Liver (tissue), 9 donors: ENCODE data around the gene PSMA1. TPM values are rescaled to one million over a fixed set of nuclear protein-coding genes. Genes with fewer than 3 reads are reported as not detected.
A peak's percentile ranks its signal among the peaks of the same experiment; 100 is the strongest.

Experiments
- DNase-seq: peaks from one replicate; pipeline ENCODE4 v3.0.0-alpha.2; 2017; ENCODE audit warnings: low spot score
- H3K27ac ChIP-seq, 2 donors: one replicate each; pipeline ENCODE4 v1.7.0; 2013; ENCODE audit warnings: inconsistent platforms in 2 of 2, low read length in 2 of 2, control low read depth in 1 of 2, low read depth in 1 of 2, mild to moderate bottlenecking in 1 of 2
- H3K27me3 ChIP-seq, 4 donors: one replicate each; pipeline versions ENCODE4 v1.6.1 to v1.7.0; 2013; ENCODE audit warnings: low read length in 3 of 4, inconsistent platforms in 1 of 4, mild to moderate bottlenecking in 1 of 4, moderate library complexity in 1 of 4; ENCODE audit not compliant: control insufficient read depth in 4 of 4, insufficient read depth in 4 of 4
- H3K36me3 ChIP-seq, 4 donors: one replicate each; pipeline versions ENCODE4 v1.6.1 to v1.7.0; 2013; ENCODE audit warnings: low read length in 3 of 4, mild to moderate bottlenecking in 3 of 4, low read depth in 1 of 4, moderate library complexity in 1 of 4; ENCODE audit not compliant: control insufficient read depth in 4 of 4, insufficient read depth in 3 of 4
- H3K4me1 ChIP-seq, 4 donors: one replicate each; pipeline versions ENCODE4 v1.6.1 to v1.7.0; 2013; ENCODE audit warnings: low read length in 3 of 4, mild to moderate bottlenecking in 3 of 4, moderate library complexity in 1 of 4; ENCODE audit not compliant: control insufficient read depth in 4 of 4, insufficient read depth in 4 of 4
- H3K4me3 ChIP-seq, 3 donors: one replicate each; pipeline versions ENCODE4 v1.6.1 to v1.7.0; 2013; ENCODE audit warnings: low read length in 3 of 3, control low read depth in 1 of 3, low read depth in 1 of 3, mild to moderate bottlenecking in 1 of 3
- H3K9ac ChIP-seq, 2 donors: one replicate each; pipeline ENCODE4 v1.7.0; 2013; ENCODE audit warnings: low read length in 2 of 2, mild to moderate bottlenecking in 2 of 2, moderate library complexity in 2 of 2, control low read depth in 1 of 2, low read depth in 1 of 2
- H3K9me3 ChIP-seq, 4 donors: one replicate each; pipeline versions ENCODE4 v1.6.1 to v1.7.0; 2013; ENCODE audit warnings: low read length in 3 of 4; ENCODE audit not compliant: control insufficient read depth in 4 of 4
- EGR1 ChIP-seq, 2 donors: IDR thresholded peaks; 2 replicates each; pipeline ENCODE4 v1.6.1; 2016 to 2018; ENCODE audit warnings: antibody characterized with exemption in 2 of 2, low read depth in 2 of 2
- FOXA2 ChIP-seq: IDR thresholded peaks from 2 replicates; pipeline ENCODE4 v1.6.1; 2016; ENCODE audit warnings: antibody characterized with exemption
- GABPA ChIP-seq, 2 donors: IDR thresholded peaks in 1 of 2; conservative IDR thresholded peaks in 1 of 2; 2 replicates each; pipeline ENCODE4 v1.6.1; 2016; ENCODE audit warnings: antibody characterized with exemption in 2 of 2, mild to moderate bottlenecking in 1 of 2, moderate library complexity in 1 of 2
- HNF4A ChIP-seq, 2 donors: conservative IDR thresholded peaks; 2 replicates each; pipeline ENCODE4 v1.6.1; 2016; ENCODE audit warnings: antibody characterized with exemption in 2 of 2, mild to moderate bottlenecking in 2 of 2
- HNF4G ChIP-seq: IDR thresholded peaks from 2 replicates; pipeline ENCODE4 v1.6.1; 2016; ENCODE audit warnings: antibody characterized with exemption
- JUND ChIP-seq, 2 donors: IDR thresholded peaks; 2 replicates each; pipeline ENCODE4 v1.6.1; 2016; ENCODE audit warnings: antibody characterized with exemption in 2 of 2
- RAD21 ChIP-seq, 2 donors: IDR thresholded peaks; 2 replicates each; pipeline ENCODE4 v1.6.1; 2016; ENCODE audit warnings: antibody characterized with exemption in 2 of 2, mild to moderate bottlenecking in 2 of 2
- RXRA ChIP-seq, 2 donors: IDR thresholded peaks; 2 replicates each; pipeline ENCODE4 v1.6.1; 2017 to 2018; ENCODE audit warnings: antibody characterized with exemption in 2 of 2, mild to moderate bottlenecking in 1 of 2
- SP1 ChIP-seq: IDR thresholded peaks from 2 replicates; pipeline ENCODE4 v1.6.1; 2018; ENCODE audit warnings: antibody characterized with exemption, mild to moderate bottlenecking
- TAF1 ChIP-seq: conservative IDR thresholded peaks from 2 replicates; pipeline ENCODE4 v1.6.1; 2016; ENCODE audit warnings: antibody characterized with exemption, mild to moderate bottlenecking
- YY1 ChIP-seq: IDR thresholded peaks from 2 replicates; pipeline ENCODE4 v1.6.1; 2016; ENCODE audit warnings: antibody characterized with exemption, mild to moderate bottlenecking
- WGBS: extraction: QIAGEN DNeasy Blood & Tissue Kit; methylation state at CpG from one replicate; pipeline ENCODE4 v1.1.7; 2013; 5-methylcytosine and 5-hydroxymethylcytosine counted together
- polyA plus RNA-seq, 2 donors: library from polyadenylated mRNA; stranded (reverse) in 1 of 2; unstranded in 1 of 2; fragments of 200-250 nt in 1 of 2; fragments of >200 nt in 1 of 2; fragmentation: Nextera tagmentation in 1 of 2; extraction: Ambion mirVana in 1 of 2; gene quantifications; one replicate each; pipeline versions ENCODE4 v1.2.1 to v1.2.3, GENCODE V29; 2013 to 2015
- total RNA-seq, 2 donors: library from RNA; depleted of rRNA; stranded (reverse); fragments of >200 nt; gene quantifications; one replicate each; pipeline ENCODE4 v1.2.3, GENCODE V29; 2014
- TF ChIP-seq, protein P1 (sequence below): IDR thresholded peaks from 2 replicates; pipeline ENCODE4 v1.6.1; 2016; ENCODE audit warnings: antibody characterized with exemption
- TF ChIP-seq, protein P2 (sequence below): IDR thresholded peaks from 2 replicates; pipeline ENCODE4 v1.6.1; 2016; ENCODE audit warnings: antibody characterized with exemption
- TF ChIP-seq, protein P3 (sequence below): fragments of 150-350 bp; IDR thresholded peaks from 2 replicates; pipeline ENCODE4 v1.5.1; 2017; ENCODE audit warnings: improper control_type of control experiment, low read depth, low read length; ENCODE audit not compliant: missing input control
- TF ChIP-seq, protein P4 (sequence below): IDR thresholded peaks from 2 replicates; pipeline ENCODE4 v1.6.1; 2016; ENCODE audit warnings: antibody characterized with exemption, mild to moderate bottlenecking
- TF ChIP-seq, protein P5 (sequence below): IDR thresholded peaks from 2 replicates; pipeline ENCODE4 v1.6.1; 2016; ENCODE audit warnings: antibody characterized with exemption
- donor health status: healthy.
- donor health status: healthy.
- donor health status: healthy.
- donor health status: healthy.
- donor health status: healthy.

The PSMA1 gene
- total and polyA plus RNA-seq, 4 donors, result 76.5 to 191 (median 84.7) TPM

DNA sequence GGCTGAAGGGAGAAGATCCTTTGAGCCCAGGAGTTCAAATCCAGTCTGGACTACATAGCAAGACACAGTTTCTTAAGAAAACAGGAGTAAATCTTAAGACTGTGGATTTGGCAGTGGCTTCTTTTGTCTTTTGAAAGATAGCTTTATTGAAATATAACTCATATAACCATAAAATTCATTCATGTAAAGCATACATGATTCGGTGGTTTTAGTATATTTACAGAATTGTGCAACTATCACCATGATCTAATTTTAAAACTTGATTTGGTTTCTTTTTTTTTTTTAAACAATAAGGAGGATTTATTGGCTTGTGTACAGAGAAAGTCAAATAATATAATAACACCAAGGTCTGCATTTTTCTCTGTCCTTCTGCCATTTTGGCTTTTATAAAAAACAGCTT, 23.1 kb upstream of the PSMA1 start:
- DNase-seq, result no peak
- TF ChIP-seq, protein P1, sequence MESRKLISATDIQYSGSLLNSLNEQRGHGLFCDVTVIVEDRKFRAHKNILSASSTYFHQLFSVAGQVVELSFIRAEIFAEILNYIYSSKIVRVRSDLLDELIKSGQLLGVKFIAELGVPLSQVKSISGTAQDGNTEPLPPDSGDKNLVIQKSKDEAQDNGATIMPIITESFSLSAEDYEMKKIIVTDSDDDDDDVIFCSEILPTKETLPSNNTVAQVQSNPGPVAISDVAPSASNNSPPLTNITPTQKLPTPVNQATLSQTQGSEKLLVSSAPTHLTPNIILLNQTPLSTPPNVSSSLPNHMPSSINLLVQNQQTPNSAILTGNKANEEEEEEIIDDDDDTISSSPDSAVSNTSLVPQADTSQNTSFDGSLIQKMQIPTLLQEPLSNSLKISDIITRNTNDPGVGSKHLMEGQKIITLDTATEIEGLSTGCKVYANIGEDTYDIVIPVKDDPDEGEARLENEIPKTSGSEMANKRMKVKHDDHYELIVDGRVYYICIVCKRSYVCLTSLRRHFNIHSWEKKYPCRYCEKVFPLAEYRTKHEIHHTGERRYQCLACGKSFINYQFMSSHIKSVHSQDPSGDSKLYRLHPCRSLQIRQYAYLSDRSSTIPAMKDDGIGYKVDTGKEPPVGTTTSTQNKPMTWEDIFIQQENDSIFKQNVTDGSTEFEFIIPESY, result no peak
- TF ChIP-seq, protein P2, sequence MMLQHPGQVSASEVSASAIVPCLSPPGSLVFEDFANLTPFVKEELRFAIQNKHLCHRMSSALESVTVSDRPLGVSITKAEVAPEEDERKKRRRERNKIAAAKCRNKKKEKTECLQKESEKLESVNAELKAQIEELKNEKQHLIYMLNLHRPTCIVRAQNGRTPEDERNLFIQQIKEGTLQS, result no peak
- TF ChIP-seq FOXA2 (no peak), HNF4G (no peak), RAD21 (IDR thresholded peaks at IDR 0.05) (no peak)

DNA sequence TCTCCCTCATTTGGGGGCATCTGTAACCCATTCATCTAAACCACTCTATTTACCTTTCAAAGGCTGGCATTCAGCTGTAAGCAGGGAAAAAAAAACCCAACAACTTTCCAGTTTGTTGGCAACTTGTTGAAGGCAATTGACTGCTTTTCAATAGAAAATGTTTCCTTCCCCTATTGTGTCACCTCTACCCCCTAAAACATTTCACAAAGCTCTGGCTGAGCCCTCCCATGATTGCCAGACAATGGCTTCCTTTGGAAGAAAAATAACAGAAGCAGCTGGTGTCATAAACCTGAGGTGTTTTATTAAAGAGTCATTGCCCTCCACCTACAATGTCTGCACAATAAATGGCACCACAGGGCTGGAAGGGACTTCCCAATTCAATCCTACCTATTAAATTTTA, 22.1 kb upstream of the PSMA1 start:
- TF ChIP-seq TAF1 (no peak), YY1 (peak; percentile 9), GABPA (IDR thresholded peaks at IDR 0.05 in 1 of 2, conservative IDR thresholded peaks at IDR 0.05 in 1 of 2) (no peak)
- DNase-seq, result no peak
- Histone ChIP-seq H3K9ac (no peak overlapping the region), H3K9me3 (no peaks in the 10 kb centered on the region), H3K4me1 (peaks cover 7 to 46% (median 27%) of the 10 kb centered on the region in 4 donors), H3K36me3 (no peaks in the 10 kb centered on the region), H3K27ac (peak overlapping the region in 1 of 2 donors; percentile 55), H3K27me3 (no peaks in the 10 kb centered on the region), H3K4me3 (no peak overlapping the region)

More for the DNA sequence above, 23.1 kb upstream of the PSMA1 start:
- no peaks in the 10 kb centered on the region for H3K9me3 ChIP-seq
- peaks cover 8 to 50% (median 30%) of the 10 kb centered on the region in 4 donors for H3K4me1 ChIP-seq
- H3K27ac ChIP-seq, result peak overlapping the region; percentile 55
- H3K4me3 ChIP-seq, result no peak overlapping the region
- no peaks in the 10 kb centered on the region for H3K36me3 ChIP-seq
- no peak overlapping the region for H3K9ac ChIP-seq
- 26% methylated on average over 1 of the region's 1 CpG for WGBS
- H3K27me3 ChIP-seq, result no peaks in the 10 kb centered on the region

DNA sequence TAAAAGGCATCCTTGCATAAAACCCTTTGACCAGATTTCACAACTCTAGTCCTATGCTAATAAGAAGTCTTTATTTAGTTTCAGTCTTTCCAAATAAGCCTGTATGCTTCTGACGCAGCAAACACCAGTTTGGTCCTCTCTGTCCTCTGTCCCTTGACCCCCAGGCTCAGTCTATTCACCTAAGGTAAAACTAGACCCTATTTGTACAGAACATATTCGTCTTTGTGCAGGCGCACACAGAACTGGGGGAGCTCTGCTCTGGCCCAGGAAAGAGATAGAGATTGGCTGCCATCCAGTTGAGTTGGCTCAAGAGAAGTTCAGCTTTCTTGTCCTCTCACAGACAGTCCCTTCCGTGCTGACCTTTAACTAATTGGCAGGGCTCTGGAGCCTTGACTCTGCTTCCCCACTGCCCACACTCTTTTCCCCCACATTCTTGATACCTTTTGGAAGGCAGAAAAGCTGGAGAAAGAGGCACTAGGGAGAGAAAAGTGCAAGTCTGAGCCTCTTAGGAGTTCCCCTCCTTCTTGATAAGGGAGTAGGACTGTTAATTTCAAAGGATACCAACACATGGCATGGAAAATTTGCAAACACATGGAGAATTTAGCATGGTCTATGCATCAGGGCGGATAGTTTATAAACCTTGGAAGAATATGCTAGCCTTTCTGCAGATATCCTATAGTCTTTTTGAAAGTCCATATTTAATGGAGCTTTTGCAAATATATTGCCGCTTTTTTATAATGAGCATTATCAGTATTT, 21.2 kb upstream of the PSMA1 start:
- Histone ChIP-seq H3K9ac (peak overlapping the region; percentile 42 to 83), H3K9me3 (no peaks in the 10 kb centered on the region), H3K4me3 (no peak overlapping the region), H3K27me3 (no peaks in the 10 kb centered on the region), H3K4me1 (peaks cover 7 to 45% (median 27%) of the 10 kb centered on the region in 4 donors), H3K36me3 (no peaks in the 10 kb centered on the region), H3K27ac (peak overlapping the region; percentile 85 to 88)
- DNase-seq, result peak; percentile 44
- WGBS, result 40% methylated on average over 6 of the region's 6 CpGs
- TF ChIP-seq, protein P3, sequence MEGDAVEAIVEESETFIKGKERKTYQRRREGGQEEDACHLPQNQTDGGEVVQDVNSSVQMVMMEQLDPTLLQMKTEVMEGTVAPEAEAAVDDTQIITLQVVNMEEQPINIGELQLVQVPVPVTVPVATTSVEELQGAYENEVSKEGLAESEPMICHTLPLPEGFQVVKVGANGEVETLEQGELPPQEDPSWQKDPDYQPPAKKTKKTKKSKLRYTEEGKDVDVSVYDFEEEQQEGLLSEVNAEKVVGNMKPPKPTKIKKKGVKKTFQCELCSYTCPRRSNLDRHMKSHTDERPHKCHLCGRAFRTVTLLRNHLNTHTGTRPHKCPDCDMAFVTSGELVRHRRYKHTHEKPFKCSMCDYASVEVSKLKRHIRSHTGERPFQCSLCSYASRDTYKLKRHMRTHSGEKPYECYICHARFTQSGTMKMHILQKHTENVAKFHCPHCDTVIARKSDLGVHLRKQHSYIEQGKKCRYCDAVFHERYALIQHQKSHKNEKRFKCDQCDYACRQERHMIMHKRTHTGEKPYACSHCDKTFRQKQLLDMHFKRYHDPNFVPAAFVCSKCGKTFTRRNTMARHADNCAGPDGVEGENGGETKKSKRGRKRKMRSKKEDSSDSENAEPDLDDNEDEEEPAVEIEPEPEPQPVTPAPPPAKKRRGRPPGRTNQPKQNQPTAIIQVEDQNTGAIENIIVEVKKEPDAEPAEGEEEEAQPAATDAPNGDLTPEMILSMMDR, result no peak
- TF ChIP-seq GABPA (IDR thresholded peaks at IDR 0.05 in 1 of 2, conservative IDR thresholded peaks at IDR 0.05 in 1 of 2) (peak in 1 of 2 donors; percentile 44), EGR1 (IDR thresholded peaks at IDR 0.05; ENCODE audit: low read depth in 2 of 2) (peak in 1 of 2 donors; percentile 51), TAF1 (peak; percentile 80), JUND (IDR thresholded peaks at IDR 0.05) (peak; percentile 75 to 79), SP1 (peak; percentile 98), FOXA2 (peak; percentile 72), YY1 (peak; percentile 77), RAD21 (IDR thresholded peaks at IDR 0.05) (peak; percentile 71 to 78), HNF4A (conservative IDR thresholded peaks at IDR 0.05) (peak; percentile 90 to 93), RXRA (IDR thresholded peaks at IDR 0.05) (peak; percentile 99)
- TF ChIP-seq, protein P2, result peak; percentile 68
- TF ChIP-seq, protein P4, sequence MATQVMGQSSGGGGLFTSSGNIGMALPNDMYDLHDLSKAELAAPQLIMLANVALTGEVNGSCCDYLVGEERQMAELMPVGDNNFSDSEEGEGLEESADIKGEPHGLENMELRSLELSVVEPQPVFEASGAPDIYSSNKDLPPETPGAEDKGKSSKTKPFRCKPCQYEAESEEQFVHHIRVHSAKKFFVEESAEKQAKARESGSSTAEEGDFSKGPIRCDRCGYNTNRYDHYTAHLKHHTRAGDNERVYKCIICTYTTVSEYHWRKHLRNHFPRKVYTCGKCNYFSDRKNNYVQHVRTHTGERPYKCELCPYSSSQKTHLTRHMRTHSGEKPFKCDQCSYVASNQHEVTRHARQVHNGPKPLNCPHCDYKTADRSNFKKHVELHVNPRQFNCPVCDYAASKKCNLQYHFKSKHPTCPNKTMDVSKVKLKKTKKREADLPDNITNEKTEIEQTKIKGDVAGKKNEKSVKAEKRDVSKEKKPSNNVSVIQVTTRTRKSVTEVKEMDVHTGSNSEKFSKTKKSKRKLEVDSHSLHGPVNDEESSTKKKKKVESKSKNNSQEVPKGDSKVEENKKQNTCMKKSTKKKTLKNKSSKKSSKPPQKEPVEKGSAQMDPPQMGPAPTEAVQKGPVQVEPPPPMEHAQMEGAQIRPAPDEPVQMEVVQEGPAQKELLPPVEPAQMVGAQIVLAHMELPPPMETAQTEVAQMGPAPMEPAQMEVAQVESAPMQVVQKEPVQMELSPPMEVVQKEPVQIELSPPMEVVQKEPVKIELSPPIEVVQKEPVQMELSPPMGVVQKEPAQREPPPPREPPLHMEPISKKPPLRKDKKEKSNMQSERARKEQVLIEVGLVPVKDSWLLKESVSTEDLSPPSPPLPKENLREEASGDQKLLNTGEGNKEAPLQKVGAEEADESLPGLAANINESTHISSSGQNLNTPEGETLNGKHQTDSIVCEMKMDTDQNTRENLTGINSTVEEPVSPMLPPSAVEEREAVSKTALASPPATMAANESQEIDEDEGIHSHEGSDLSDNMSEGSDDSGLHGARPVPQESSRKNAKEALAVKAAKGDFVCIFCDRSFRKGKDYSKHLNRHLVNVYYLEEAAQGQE, result peak; percentile 88
- TF ChIP-seq, protein P5, sequence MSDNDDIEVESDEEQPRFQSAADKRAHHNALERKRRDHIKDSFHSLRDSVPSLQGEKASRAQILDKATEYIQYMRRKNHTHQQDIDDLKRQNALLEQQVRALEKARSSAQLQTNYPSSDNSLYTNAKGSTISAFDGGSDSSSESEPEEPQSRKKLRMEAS, result peak; percentile 78
